NCI-H446 (cell line): ENCODE data around the gene HCLS1.
"Not testable (repeated sequence)": the region's sequence is repeated elsewhere in the genome, so short reads cannot be mapped to it uniquely, and the experiment has no call there.

ENCODE experiments used
- DNase-seq, 2 experiments: peaks; one replicate each; lab custom pipeline; 2025; lab: John Stamatoyannopoulos, UW

HCLS1 gene

GRCh38 chr3:121598564-121598963 is 62.1 kb downstream of the HCLS1 start:
- DNase-seq = no peak

- no peak for DNase-seq
These were observed 64.8 kb downstream of the HCLS1 start for GRCh38 chr3:121595765-121596406.

GRCh38 chr3:121594850-121595249 is 65.9 kb downstream of the HCLS1 start:
- DNase-seq = no peak

- DNase-seq = not testable (repeated sequence)
These were observed 66.9 kb downstream of the HCLS1 start for GRCh38 chr3:121593806-121594205.

- DNase-seq = no peak
These were observed 67.6 kb downstream of the HCLS1 start, which contains the start of gene FBXO40 for GRCh38 chr3:121592856-121593702. TSS of gene FBXO40 (plus strand) at chr3:121593379. CDS start at chr3:121620576, 27,197 bp downstream.

- DNase-seq = no peak
These were observed 76.3 kb downstream of the HCLS1 start for GRCh38 chr3:121584418-121584817.

GRCh38 chr3:121581691-121582090 is 79.0 kb downstream of the HCLS1 start:
- DNase-seq = no peak
